Peyer's patch (tissue), 4 donors: ENCODE data around the gene RFX4.

Experiments used
- CTCF ChIP-seq, 6 experiments: fragments of 450-650 bp in 4 of 6; fragments of 200-600 bp in 2 of 6; sonication (generic) in 1 of 6; IDR thresholded peaks; one replicate each; pipeline ENCODE4 v1.5.1; 2017 to 2019; ENCODE audit warnings: antibody characterized with exemption in 6 of 6, mild to moderate bottlenecking in 3 of 6, moderate library complexity in 1 of 6
- POLR2A ChIP-seq, 2 donors: fragments of 450-650 bp; IDR thresholded peaks; one replicate each; pipeline ENCODE4 v1.5.1; 2017; ENCODE audit warnings: antibody characterized with exemption in 2 of 2, mild to moderate bottlenecking in 2 of 2, moderate library complexity in 2 of 2

GRCh38 chr12:106598003-106598402 is 15.2 kb downstream of the RFX4 start:
- no peak for TF ChIP-seq POLR2A (IDR thresholded peaks at IDR 0.05)
- TF ChIP-seq CTCF (IDR thresholded peaks at IDR 0.05) = no peak
